ENCODE results near the gene ATP9A. TPM values are rescaled to one million over a fixed set of nuclear protein-coding genes. Genes with fewer than 3 reads are reported as not detected.

ATP9A gene
- total and polyA plus RNA-seq, 10 of the 15 experiments (the other 5 are each of a cell fraction or from before 2014, with no cell fraction given) = 0.03 to 0.81 (median 0.14) TPM

- no peak for TF ChIP-seq BCL11A (IDR thresholded peaks at IDR 0.05; ENCODE audit: low read depth, low read length)
- TF ChIP-seq ZNF207 (IDR thresholded peaks at IDR 0.05; ENCODE audit: borderline replicate concordance) = no peak
- no peak for TF ChIP-seq ZNF217 (IDR thresholded peaks at IDR 0.05)
- no peak for TF ChIP-seq MEF2B (IDR thresholded peaks at IDR 0.05; ENCODE audit: partially characterized antibody, poor library complexity, severe bottlenecking)
- TF ChIP-seq NRF1 (conservative IDR thresholded peaks at IDR 0.05; ENCODE audit: low read depth, low read length) = no peak
- TF ChIP-seq TCF3 (IDR thresholded peaks at IDR 0.05; ENCODE audit: borderline replicate concordance, insufficient read depth, low read depth, low read length) = no peak
- TF ChIP-seq ZBTB11 (CRISPR knock-in tag; IDR thresholded peaks at IDR 0.05) = no peak
- no peak for TF ChIP-seq KDM1A (IDR thresholded peaks at IDR 0.05; ENCODE audit: borderline replicate concordance)
- TF ChIP-seq IKZF1 (conservative IDR thresholded peaks at IDR 0.05) = no peak
- no peak for TF ChIP-seq SREBF1 (IDR thresholded peaks at IDR 0.05; ENCODE audit: low read length)
- TF ChIP-seq USF1 (IDR thresholded peaks at IDR 0.05; ENCODE audit: borderline replicate concordance, extremely low read length, insufficient read depth, low read depth, low read length) = no peak
- no peak for TF ChIP-seq SIN3A (IDR thresholded peaks at IDR 0.05; ENCODE audit: low read depth, low read length)
- no peak for TF ChIP-seq SMAD1 (IDR thresholded peaks at IDR 0.05; ENCODE audit: low read depth, partially characterized antibody)
- no peak for TF ChIP-seq KLF5 (IDR thresholded peaks at IDR 0.05; ENCODE audit: partially characterized antibody)
- TF ChIP-seq BCL3 (IDR thresholded peaks at IDR 0.05; ENCODE audit: borderline replicate concordance, insufficient read depth, low read depth, low read length, poor library complexity, severe bottlenecking) = no peak
- Histone ChIP-seq H3K27ac (ENCODE audit: control insufficient read depth, insufficient read depth) (no peak overlapping the region), H3K4me3 (no peak overlapping the region), H3K79me2 (ENCODE audit: control insufficient read depth, insufficient read depth, low read length) (no peaks in the 10 kb centered on the region), H4K20me1 (ENCODE audit: control insufficient read depth, insufficient read depth) (no peaks in the 10 kb centered on the region), H3K4me1 (ENCODE audit: control insufficient read depth, insufficient read depth, low read length) (no peaks in the 10 kb centered on the region), H3K9ac (ENCODE audit: control insufficient read depth, insufficient read depth, low read length) (no peak overlapping the region), H3K4me2 (ENCODE audit: control insufficient read depth, insufficient read depth) (no peak overlapping the region), H2AFZ (ENCODE audit: control insufficient read depth, low read depth, low read length) (no peak overlapping the region), H3K27me3 (replicated peaks in 1 of 2; ENCODE audit: control insufficient read depth in 2 of 2, insufficient read depth in 2 of 2, low read length in 1 of 2) (no peaks in the 10 kb centered on the region), H3K36me3 (ENCODE audit: control insufficient read depth in 2 of 2, insufficient read depth in 2 of 2, low read length in 1 of 2) (no peaks in the 10 kb centered on the region), H3K9me3 (replicated peaks; ENCODE audit: control insufficient read depth, insufficient read depth, low read length) (no peaks in the 10 kb centered on the region)
- RAD21 ChIA-PET (ENCODE audit: unreplicated experiment) = no interaction called here
- ATAC-seq = no peak
- CTCF ChIA-PET = no interaction called here
- 62% methylated on average over 13 of the region's 13 CpGs for WGBS (ENCODE audit: insufficient coverage, insufficient replicate concordance, low lambda C conversion rate, missing lambda C conversion rate)
- FAIRE-seq = no peak
- POLR2A ChIA-PET = no interaction called here
- no TSS peak for BruUV-seq (replicated peaks)
- SMC1A ChIA-PET (ENCODE audit: uncharacterized antibody, unreplicated experiment) = no interaction called here
- no peak for DNase-seq (ENCODE audit: low read depth, low spot score)
- intact Hi-C loops (cut with micrococcal nuclease; ENCODE audit: unreplicated experiment) = no loop called here
- in situ Hi-C loops (cut with MboI) = no loop called here
These were observed 42.5 kb downstream of the ATP9A start for GRCh38 chr20:51725584-51726176.

All from GM12878 (cell line).